ENCODE results near the gene VILL. TPM values are rescaled to one million over a fixed set of nuclear protein-coding genes. Genes with fewer than 3 reads are reported as not detected.
"Not testable (repeated sequence)": the region's sequence is repeated elsewhere in the genome, so short reads cannot be mapped to it uniquely, and the experiment has no call there.

Gene VILL
- total RNA-seq, 2 donors from 2014 or later = 11.5 to 13.7 TPM

GRCh38 chr3:38046821-38047220 lies 56.2 kb downstream of the VILL start:
- TF ChIP-seq, protein P1, sequence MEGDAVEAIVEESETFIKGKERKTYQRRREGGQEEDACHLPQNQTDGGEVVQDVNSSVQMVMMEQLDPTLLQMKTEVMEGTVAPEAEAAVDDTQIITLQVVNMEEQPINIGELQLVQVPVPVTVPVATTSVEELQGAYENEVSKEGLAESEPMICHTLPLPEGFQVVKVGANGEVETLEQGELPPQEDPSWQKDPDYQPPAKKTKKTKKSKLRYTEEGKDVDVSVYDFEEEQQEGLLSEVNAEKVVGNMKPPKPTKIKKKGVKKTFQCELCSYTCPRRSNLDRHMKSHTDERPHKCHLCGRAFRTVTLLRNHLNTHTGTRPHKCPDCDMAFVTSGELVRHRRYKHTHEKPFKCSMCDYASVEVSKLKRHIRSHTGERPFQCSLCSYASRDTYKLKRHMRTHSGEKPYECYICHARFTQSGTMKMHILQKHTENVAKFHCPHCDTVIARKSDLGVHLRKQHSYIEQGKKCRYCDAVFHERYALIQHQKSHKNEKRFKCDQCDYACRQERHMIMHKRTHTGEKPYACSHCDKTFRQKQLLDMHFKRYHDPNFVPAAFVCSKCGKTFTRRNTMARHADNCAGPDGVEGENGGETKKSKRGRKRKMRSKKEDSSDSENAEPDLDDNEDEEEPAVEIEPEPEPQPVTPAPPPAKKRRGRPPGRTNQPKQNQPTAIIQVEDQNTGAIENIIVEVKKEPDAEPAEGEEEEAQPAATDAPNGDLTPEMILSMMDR (IDR thresholded peaks at IDR 0.05) = no peak
- no peak for ATAC-seq (ENCODE audit: insufficient number of reproducible peaks, low FRiP score, low read depth)
- H3K4me1 ChIP-seq (ENCODE audit: control insufficient read depth in 1 of 2, low read depth in 2 of 2) = peaks cover 6 to 14% of the 10 kb centered on the region in 2 donors
- H3K9me3 ChIP-seq = no peaks in the 10 kb centered on the region
- H3K27me3 ChIP-seq (replicated peaks; ENCODE audit: insufficient read depth) = no peaks in the 10 kb centered on the region
- H3K36me3 ChIP-seq = no peaks in the 10 kb centered on the region
- H3K4me3 ChIP-seq = no peak overlapping the region
- H3K27ac ChIP-seq = no peak overlapping the region
- no peak for DNase-seq (ENCODE audit: low spot score)

- H3K27me3 ChIP-seq (replicated peaks; ENCODE audit: insufficient read depth) = no peaks in the 10 kb centered on the region
- no peak overlapping the region for H3K4me3 ChIP-seq
- H3K36me3 ChIP-seq = no peaks in the 10 kb centered on the region
- no peak for ATAC-seq (ENCODE audit: insufficient number of reproducible peaks, low FRiP score, low read depth)
- no peak for DNase-seq (ENCODE audit: low spot score)
- H3K27ac ChIP-seq = no peak overlapping the region
- TF ChIP-seq, protein P1 (IDR thresholded peaks at IDR 0.05) = no peak
- H3K4me1 ChIP-seq (ENCODE audit: control insufficient read depth in 1 of 2, low read depth in 2 of 2) = peaks cover 6 to 14% of the 10 kb centered on the region in 2 donors
- H3K9me3 ChIP-seq = no peaks in the 10 kb centered on the region
These were observed 57.3 kb downstream of the VILL start for GRCh38 chr3:38047896-38048295.

DNA sequence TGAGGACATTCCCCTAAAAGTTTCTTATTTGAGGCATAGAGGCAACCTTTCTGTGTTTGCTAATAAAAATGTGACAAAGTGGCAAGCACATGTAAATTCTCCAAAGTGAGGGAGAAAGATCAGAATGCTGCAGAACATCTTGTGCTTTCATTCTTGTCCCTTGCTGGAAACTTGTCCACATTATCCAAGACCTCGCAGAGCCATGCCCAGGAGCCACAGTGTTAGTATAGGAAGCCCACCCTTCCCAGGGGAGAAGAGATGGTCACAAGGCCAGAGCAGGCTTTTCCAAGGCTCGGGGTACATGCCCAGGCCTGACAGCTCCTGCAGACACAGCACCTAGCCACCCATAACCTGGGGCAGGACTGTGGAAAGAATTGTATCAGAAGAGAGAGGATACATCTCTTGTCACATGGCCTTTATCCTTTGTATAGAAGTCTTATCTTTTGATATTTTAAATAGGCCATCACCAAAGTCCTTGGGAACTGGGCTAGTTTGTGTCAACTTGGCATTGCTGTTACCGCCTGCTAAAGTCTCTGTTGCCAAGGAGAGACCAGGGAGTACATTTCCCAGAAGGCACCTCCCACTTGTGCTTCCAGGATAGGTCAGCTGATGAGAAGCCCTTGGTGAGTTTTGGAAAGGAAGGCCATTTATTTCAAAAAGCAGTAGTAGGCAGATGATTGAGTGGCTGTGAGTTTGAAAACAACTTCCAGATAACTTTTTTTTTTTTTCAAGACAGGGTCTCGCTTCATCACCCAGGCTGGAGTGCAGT lies 59.0 kb downstream of the VILL start:
- Histone ChIP-seq H3K4me3 (no peak overlapping the region), H3K27me3 (replicated peaks; ENCODE audit: insufficient read depth) (no peaks in the 10 kb centered on the region), H3K36me3 (no peaks in the 10 kb centered on the region), H3K27ac (no peak overlapping the region), H3K9me3 (no peaks in the 10 kb centered on the region), H3K4me1 (ENCODE audit: control insufficient read depth in 1 of 2, low read depth in 2 of 2) (peaks cover 6 to 14% of the 10 kb centered on the region in 2 donors)
- ATAC-seq (ENCODE audit: insufficient number of reproducible peaks, low FRiP score, low read depth) = no peak
- TF ChIP-seq, protein P1 (IDR thresholded peaks at IDR 0.05) = no peak
- no peak for DNase-seq (ENCODE audit: low spot score)

GRCh38 chr3:38051131-38051530 lies 60.5 kb downstream of the VILL start:
- no peaks in the 10 kb centered on the region for H3K36me3 ChIP-seq
- ATAC-seq (ENCODE audit: insufficient number of reproducible peaks, low FRiP score, low read depth) (no peak), DNase-seq (ENCODE audit: low spot score) (no peak)
- H3K27me3 ChIP-seq (replicated peaks; ENCODE audit: insufficient read depth) = no peaks in the 10 kb centered on the region
- H3K4me3 ChIP-seq = no peak overlapping the region
- no peaks in the 10 kb centered on the region for H3K9me3 ChIP-seq
- TF ChIP-seq, protein P1 (IDR thresholded peaks at IDR 0.05) = no peak
- peaks cover 6 to 14% of the 10 kb centered on the region in 2 donors for H3K4me1 ChIP-seq (ENCODE audit: control insufficient read depth in 1 of 2, low read depth in 2 of 2)
- H3K27ac ChIP-seq = no peak overlapping the region

GRCh38 chr3:38053286-38053685 lies 62.7 kb downstream of the VILL start:
- peaks cover 6 to 14% of the 10 kb centered on the region in 2 donors for H3K4me1 ChIP-seq (ENCODE audit: control insufficient read depth in 1 of 2, low read depth in 2 of 2)
- H3K4me3 ChIP-seq; H3K27me3 ChIP-seq (replicated peaks; ENCODE audit: insufficient read depth); DNase-seq (ENCODE audit: low spot score); H3K36me3 ChIP-seq; H3K27ac ChIP-seq; H3K9me3 ChIP-seq; ATAC-seq (ENCODE audit: insufficient number of reproducible peaks, low FRiP score, low read depth): not testable (repeated sequence)

DNA sequence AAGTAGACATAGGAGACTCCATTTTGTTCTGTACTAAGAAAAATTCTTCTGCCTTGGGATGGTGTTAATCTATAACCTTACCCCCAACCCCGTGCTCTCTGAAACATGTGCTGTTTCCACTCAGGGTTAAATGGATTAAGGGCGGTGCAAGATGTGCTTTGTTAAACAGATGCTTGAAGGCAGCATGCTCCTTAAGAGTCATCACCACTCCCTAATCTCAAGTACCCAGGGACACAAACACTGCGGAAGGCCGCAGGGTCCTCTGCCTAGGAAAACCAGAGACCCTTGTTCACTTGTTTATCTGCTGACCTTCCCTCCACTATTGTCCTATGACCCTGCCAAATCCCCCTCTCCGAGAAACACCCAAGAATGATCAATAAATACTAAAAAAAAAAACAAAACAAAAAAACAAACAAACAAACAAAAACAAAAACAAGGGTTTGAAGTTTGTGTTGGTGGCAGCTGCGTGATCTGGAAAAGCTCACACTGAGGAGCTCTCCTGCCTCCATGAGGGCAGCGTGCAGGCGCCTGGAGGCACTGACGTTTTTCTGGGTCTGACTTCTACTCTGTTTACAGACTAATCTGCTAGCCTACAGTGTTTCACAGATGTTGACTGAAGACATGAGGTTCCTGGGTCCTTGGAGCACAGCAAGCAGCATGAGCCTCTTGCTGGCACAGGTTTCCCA lies 63.4 kb downstream of the VILL start:
- not testable (repeated sequence) for ATAC-seq (ENCODE audit: insufficient number of reproducible peaks, low FRiP score, low read depth); H3K27me3 ChIP-seq (replicated peaks; ENCODE audit: insufficient read depth); H3K4me3 ChIP-seq; DNase-seq (ENCODE audit: low spot score); H3K27ac ChIP-seq; H3K36me3 ChIP-seq; H3K9me3 ChIP-seq
- peaks cover 6 to 14% of the 10 kb centered on the region in 2 donors for H3K4me1 ChIP-seq (ENCODE audit: control insufficient read depth in 1 of 2, low read depth in 2 of 2)
